Esophagus muscularis mucosa (tissue), 3 donors: ENCODE data around the gene SIPA1L3.

Experiments
- CTCF ChIP-seq, 3 experiments: fragments of 200-600 bp in 2 of 3; fragments of 450-650 bp in 1 of 3; sonication (generic) in 2 of 3; IDR thresholded peaks; one replicate each; pipeline ENCODE4 v1.5.1; 2017 to 2019; ENCODE audit warnings: antibody characterized with exemption in 3 of 3, mild to moderate bottlenecking in 2 of 3, moderate library complexity in 1 of 3
- POLR2A ChIP-seq: fragments of 450-650 bp; IDR thresholded peaks from one replicate; pipeline ENCODE4 v1.6.1; 2017; ENCODE audit warnings: antibody characterized with exemption, moderate library complexity, mild to moderate bottlenecking, low read depth
- POLR2AphosphoS5 ChIP-seq, 2 donors: sonication (generic); formaldehyde crosslinking; IDR thresholded peaks; one replicate each; pipeline ENCODE4 v1.6.1; 2017; ENCODE audit warnings: antibody characterized with exemption in 2 of 2

- TF ChIP-seq POLR2AphosphoS5 (IDR thresholded peaks at IDR 0.05) = no peak
- TF ChIP-seq CTCF (IDR thresholded peaks at IDR 0.05) = no peak
- TF ChIP-seq POLR2A = no peak
Measured at GRCh38 chr19:38202504-38202903, 295.5 kb downstream of the SIPA1L3 start.
